Naive B cell (primary cell): ENCODE results near the gene SUGP1. TPM values are rescaled to one million over a fixed set of nuclear protein-coding genes. Genes with fewer than 3 reads are reported as not detected.

Experiments used
- ATAC-seq, 2 donors: fragments of 150-1000 bp; cut with Tn5 transposase; 2 replicates each; pipeline ENCODE4 v1.10.0; 2021; ENCODE audit warnings: low read depth in 2 of 2, mild to moderate bottlenecking in 2 of 2, moderate library complexity in 2 of 2
- DNase-seq: peaks from one replicate; pipeline ENCODE4 v3.0.0; 2022
- H3K27ac Mint-ChIP-seq, 6 donors: one replicate each; pipeline ENCODE4 v1.8.0; 2020 to 2022; ENCODE audit warnings: mild to moderate bottlenecking in 6 of 6, mixed read lengths in 6 of 6, moderate library complexity in 5 of 6, inconsistent platforms in 2 of 6
- H3K27me3 Mint-ChIP-seq, 3 donors: one replicate each; pipeline ENCODE4 v1.8.0; 2021 to 2022; ENCODE audit warnings: mixed read lengths in 3 of 3, mild to moderate bottlenecking in 1 of 3
- H3K36me3 Mint-ChIP-seq, 2 donors: one replicate each; pipeline ENCODE4 v1.8.0; 2020 to 2022; ENCODE audit warnings: mixed read lengths in 2 of 2, inconsistent platforms in 1 of 2, mild to moderate bottlenecking in 1 of 2
- H3K4me1 Mint-ChIP-seq, 3 donors: one replicate each; pipeline ENCODE4 v1.8.0; 2020 to 2022; ENCODE audit warnings: mixed read lengths in 3 of 3, inconsistent platforms in 1 of 3, mild to moderate bottlenecking in 1 of 3, moderate library complexity in 1 of 3
- H3K4me3 Mint-ChIP-seq, 8 donors: one replicate each; pipeline ENCODE4 v1.8.0; 2020 to 2022; ENCODE audit warnings: mild to moderate bottlenecking in 8 of 8, mixed read lengths in 8 of 8, moderate library complexity in 8 of 8, inconsistent platforms in 2 of 8
- H3K9me3 Mint-ChIP-seq, 7 donors: one replicate each; pipeline ENCODE4 v1.8.0; 2020 to 2022; ENCODE audit warnings: mixed read lengths in 7 of 7, mild to moderate bottlenecking in 5 of 7, inconsistent platforms in 2 of 7, moderate library complexity in 1 of 7
- polyA plus RNA-seq, 6 donors: library from polyadenylated mRNA; unstranded; fragments of 300-500 nt; fragmentation: Illumina TruSeq; gene quantifications; one replicate each; pipeline ENCODE4 v1.2.3, GENCODE V29; 2021; ENCODE audit warnings: low read depth in 6 of 6

SUGP1 gene
- polyA plus RNA-seq, 6 donors from 2014 or later = 22.8 to 45.7 (median 26.5) TPM

DNA sequence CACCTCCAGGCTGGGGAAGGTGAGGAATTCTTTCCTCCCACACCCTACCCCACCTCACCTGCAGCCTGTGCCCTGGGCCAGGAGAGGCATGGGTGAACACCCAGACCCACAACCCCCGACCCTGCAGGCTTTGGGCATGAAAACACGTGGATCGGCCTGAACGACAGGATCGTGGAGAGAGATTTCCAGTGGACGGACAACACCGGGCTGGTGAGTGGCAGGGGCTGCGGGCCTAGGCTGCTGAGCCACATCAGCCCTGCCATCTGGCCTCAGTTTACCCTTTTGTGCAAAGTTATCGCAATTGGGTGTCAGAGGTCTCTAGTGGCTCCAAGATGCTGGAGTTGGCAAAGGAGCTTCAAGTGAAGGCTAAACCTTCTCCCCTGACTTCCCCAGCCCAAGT is 79.8 kb downstream of the SUGP1 start:
- DNase-seq = no peak
- Mint-ChIP-seq H3K4me1 (no peaks in the 10 kb centered on the region), H3K27ac (no peak overlapping the region), H3K27me3 (peaks cover 7 to 43% (median 26%) of the 10 kb centered on the region in 3 donors), H3K36me3 (peaks cover 0 to 8% of the 10 kb centered on the region in 2 donors), H3K4me3 (no peak overlapping the region), H3K9me3 (peaks cover 5 to 16% (median 8%) of the 10 kb centered on the region in 7 donors)
- no peak for ATAC-seq

DNA sequence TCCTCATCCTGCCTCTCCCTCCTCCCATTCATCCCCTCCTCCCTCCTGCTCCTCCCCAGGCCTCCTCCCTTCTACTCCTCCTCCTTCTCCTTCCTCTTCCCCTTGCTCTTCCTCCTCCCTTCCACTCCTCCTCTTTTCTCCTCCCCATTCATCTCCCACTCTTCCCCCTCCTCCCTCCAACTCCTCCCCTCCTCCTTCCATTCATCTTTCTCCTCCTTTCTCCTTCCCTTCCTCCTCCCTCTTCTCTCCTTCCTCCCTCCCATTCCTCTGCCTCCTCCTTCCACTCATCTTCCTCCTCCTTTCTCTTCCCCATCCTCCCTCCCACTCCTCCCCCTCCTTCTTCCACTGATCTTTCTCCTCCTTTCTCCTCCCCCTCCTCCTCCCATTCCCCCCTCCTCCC is 80.6 kb downstream of the SUGP1 start:
- no peak for ATAC-seq

DNA sequence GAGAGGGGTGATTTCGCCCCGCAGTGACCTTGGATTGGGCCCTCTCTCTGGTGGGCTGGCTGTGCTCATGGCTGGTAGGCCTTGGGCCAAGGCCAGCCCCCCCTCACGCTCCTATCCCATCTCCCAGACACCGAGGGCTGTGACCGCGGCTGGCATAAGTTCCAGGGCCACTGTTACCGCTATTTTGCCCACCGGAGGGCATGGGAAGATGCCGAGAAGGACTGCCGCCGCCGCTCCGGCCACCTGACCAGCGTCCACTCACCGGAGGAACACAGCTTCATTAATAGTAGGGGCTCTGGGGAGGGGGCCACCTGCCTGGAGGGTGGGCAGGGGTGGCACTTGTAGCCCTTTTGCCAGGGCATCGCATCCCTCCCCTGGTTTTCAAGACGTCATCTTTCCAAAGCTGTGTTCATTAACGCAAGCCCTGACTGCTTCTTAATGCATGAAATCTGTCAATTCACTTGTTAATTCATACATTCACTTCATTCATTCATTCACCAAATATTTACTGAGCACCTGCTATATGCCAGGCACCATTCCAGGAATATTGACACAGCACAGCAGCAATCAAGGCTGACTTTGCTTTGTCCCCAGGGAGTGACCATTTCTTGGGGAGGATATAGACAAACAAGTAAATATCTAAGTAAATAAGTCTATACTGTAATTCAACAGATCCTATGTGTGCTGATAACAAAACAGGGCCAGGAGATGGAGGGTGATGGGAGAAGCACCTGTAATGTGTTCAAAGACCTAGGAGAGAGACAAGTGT is 82.0 kb downstream of the SUGP1 start:
- Mint-ChIP-seq H3K27me3 (peaks cover 7 to 41% (median 26%) of the 10 kb centered on the region in 3 donors), H3K4me1 (no peaks in the 10 kb centered on the region), H3K9me3 (peaks cover 5 to 28% (median 22%) of the 10 kb centered on the region in 7 donors), H3K4me3 (no peak overlapping the region), H3K36me3 (peaks cover 0 to 8% of the 10 kb centered on the region in 2 donors), H3K27ac (no peak overlapping the region)
- DNase-seq (no peak), ATAC-seq (no peak)

More for the DNA sequence above, 80.6 kb downstream of the SUGP1 start:
- Mint-ChIP-seq H3K36me3 (peaks cover 0 to 8% of the 10 kb centered on the region in 2 donors), H3K9me3 (peaks cover 5 to 21% (median 10%) of the 10 kb centered on the region in 7 donors), H3K4me3 (no peak overlapping the region), H3K27ac (no peak overlapping the region), H3K27me3 (peaks cover 7 to 41% (median 26%) of the 10 kb centered on the region in 3 donors), H3K4me1 (no peaks in the 10 kb centered on the region)
- no peak for DNase-seq

DNA sequence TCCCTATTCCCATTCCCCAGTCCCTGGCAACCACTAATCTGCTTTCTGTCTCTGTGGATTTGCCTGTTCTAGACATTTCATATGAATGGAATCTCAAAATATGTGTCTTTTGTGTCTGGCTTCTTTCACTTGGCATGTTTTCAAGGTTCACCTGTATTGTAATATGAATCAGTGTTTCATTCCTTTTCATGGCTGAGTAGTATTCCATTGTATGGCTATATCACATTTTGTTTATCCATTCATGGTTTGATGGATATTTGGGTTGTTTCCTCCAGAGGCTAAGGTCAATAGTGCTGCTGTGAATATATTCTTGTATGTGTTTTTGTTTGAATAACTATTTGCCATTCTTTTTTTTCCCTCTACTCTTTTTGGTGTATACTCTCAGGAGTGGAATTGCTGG is 84.1 kb downstream of the SUGP1 start:
- Mint-ChIP-seq H3K4me1 (no peaks in the 10 kb centered on the region), H3K27me3 (peaks cover 7 to 40% (median 34%) of the 10 kb centered on the region in 3 donors), H3K9me3 (peaks cover 5 to 36% (median 24%) of the 10 kb centered on the region in 7 donors), H3K36me3 (peaks cover 0 to 8% of the 10 kb centered on the region in 2 donors), H3K4me3 (peak overlapping the region in 1 of 8 donors; percentile 33), H3K27ac (no peak overlapping the region)
- ATAC-seq (no peak), DNase-seq (no peak)

DNA sequence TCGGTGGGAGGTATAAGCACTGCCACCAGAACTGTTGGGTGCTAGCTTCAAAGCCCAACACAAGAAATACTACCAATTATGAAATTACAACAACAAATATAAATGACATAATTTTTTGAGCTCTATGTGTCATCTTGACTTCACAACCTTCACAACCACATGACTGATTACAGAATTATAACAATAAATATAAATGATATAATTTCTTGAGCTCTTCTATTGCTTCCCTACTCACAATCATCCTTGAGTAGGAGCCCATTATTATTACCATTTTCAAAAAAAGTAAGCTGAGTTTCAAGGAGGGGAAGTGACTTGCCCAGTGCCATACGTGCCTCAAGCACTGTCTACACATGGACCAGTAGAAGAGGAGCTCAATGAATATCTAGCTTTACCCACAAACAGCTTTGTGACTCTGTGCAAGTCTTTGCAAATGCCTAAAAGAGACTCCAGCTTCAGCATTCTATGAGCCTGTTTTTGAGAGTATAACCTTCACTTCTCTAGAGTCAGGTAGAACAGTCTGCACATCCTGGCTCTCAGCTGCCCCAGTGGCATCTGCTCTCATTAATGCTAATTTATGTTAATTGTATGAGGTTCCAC is 86.0 kb downstream of the SUGP1 start:
- no peak for DNase-seq
- H3K4me3 Mint-ChIP-seq = no peak overlapping the region
- H3K4me1 Mint-ChIP-seq = no peaks in the 10 kb centered on the region
- peaks cover 5 to 36% (median 24%) of the 10 kb centered on the region in 7 donors for H3K9me3 Mint-ChIP-seq
- H3K27ac Mint-ChIP-seq = no peak overlapping the region
- no peak for ATAC-seq
- H3K27me3 Mint-ChIP-seq = peaks cover 7 to 26% (median 21%) of the 10 kb centered on the region in 3 donors
- H3K36me3 Mint-ChIP-seq = no peaks in the 10 kb centered on the region

DNA sequence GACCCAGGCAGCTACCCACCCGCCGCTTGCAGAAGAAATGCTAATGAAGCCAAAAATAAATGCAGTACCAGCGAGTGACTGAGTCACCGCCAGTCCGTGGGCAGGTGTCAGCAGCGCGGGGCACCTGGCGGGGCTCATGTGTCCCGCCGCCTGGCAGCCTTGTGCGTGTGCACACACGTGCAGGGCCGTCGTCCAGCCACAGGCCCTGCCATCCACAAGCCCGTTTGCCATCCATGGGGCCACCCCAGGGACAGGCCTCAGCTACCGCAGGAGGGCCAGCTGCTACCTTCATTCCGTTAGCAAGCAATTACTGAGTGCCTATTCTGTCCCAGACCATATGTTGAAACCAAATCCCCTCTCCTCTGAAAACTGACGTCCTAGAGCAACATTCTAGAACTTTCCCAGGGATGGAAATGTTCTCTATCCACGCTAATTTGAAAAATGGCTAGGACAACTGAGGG is 88.0 kb downstream of the SUGP1 start:
- peaks cover 5 to 22% (median 21%) of the 10 kb centered on the region in 3 donors for H3K27me3 Mint-ChIP-seq
- H3K36me3 Mint-ChIP-seq = no peaks in the 10 kb centered on the region
- no peaks in the 10 kb centered on the region for H3K4me1 Mint-ChIP-seq
- no peak overlapping the region for H3K27ac Mint-ChIP-seq
- DNase-seq (no peak), ATAC-seq (no peak)
- H3K9me3 Mint-ChIP-seq = peaks cover 5 to 31% (median 20%) of the 10 kb centered on the region in 7 donors
- no peak overlapping the region for H3K4me3 Mint-ChIP-seq

DNA sequence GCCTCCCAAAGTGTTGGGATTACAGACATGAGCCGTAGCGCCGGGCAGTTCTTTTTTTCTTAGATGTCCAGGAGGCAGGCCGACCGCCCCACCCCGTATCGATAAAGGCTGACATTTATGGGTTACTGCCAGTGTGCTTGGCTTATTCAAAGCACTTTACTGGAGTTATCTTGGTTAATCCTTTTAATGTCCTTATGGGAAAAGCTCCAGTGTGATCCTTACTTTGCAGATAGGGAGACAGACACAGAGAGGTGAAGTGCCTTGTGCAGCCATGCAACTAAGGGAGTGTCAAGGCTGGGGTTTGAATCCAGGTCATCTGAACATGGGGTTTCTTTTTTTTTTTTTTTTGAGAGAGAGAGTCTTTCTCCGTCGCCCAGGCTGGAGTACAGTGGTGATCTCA is 89.3 kb downstream of the SUGP1 start:
- DNase-seq (no peak), ATAC-seq (no peak)
- H3K9me3 Mint-ChIP-seq = peaks cover 1 to 27% (median 17%) of the 10 kb centered on the region in 7 donors
- H3K36me3 Mint-ChIP-seq = no peaks in the 10 kb centered on the region
- peaks cover 5 to 35% (median 32%) of the 10 kb centered on the region in 3 donors for H3K27me3 Mint-ChIP-seq
- H3K27ac Mint-ChIP-seq = no peak overlapping the region
- H3K4me1 Mint-ChIP-seq = no peaks in the 10 kb centered on the region
- H3K4me3 Mint-ChIP-seq = no peak overlapping the region

DNA sequence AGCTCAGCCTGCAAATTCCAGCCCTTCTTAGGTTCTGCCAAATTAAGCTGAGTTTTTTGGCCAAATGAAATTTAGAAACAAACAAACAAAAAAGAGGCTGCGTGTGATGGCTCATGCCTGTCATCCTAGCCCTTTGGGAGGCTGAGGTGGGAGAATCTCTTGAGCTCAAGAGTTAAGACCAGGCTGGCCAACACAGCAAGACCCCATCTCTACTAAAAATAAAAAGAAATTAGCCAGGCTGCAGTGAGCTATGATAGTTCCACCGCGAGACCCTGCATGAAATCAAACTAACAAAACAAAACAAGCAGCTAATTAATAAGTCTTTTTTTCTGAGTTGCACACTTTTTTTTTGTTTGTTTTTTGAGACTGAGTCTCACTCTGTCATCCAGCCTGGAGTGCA is 90.6 kb downstream of the SUGP1 start:
- H3K36me3 Mint-ChIP-seq = no peaks in the 10 kb centered on the region
- H3K4me1 Mint-ChIP-seq = peaks cover 4 to 9% (median 6%) of the 10 kb centered on the region in 3 donors

DNA sequence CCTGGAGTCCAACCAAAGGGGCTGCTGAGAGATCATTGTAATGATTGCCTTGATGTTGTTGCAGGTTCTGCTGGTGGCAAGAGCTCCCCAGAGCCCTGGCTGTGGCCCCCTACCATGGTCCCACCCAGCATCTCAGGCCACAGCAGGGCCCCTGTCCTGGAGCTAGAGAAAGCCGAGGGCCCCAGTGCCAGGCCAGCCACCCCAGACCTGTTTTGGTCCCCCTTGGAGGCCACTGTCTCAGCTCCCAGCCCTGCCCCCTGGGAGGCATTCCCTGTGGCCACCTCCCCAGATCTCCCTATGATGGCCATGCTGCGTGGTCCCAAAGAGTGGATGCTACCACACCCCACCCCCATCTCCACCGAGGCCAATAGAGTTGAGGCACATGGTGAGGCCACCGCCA is 93.1 kb downstream of the SUGP1 start:
- H3K4me1 Mint-ChIP-seq = peaks cover 6 to 15% (median 7%) of the 10 kb centered on the region in 3 donors
- peaks cover 13 to 56% (median 42%) of the 10 kb centered on the region in 3 donors for H3K27me3 Mint-ChIP-seq
- DNase-seq (no peak), ATAC-seq (no peak)
- no peak overlapping the region for H3K4me3 Mint-ChIP-seq
- H3K9me3 Mint-ChIP-seq = peaks cover 0 to 4% (median 0%) of the 10 kb centered on the region in 7 donors
- H3K27ac Mint-ChIP-seq = no peak overlapping the region
- no peaks in the 10 kb centered on the region for H3K36me3 Mint-ChIP-seq

More for the DNA sequence above, 90.6 kb downstream of the SUGP1 start:
- Mint-ChIP-seq H3K27me3 (peaks cover 9 to 45% (median 36%) of the 10 kb centered on the region in 3 donors), H3K27ac (no peak overlapping the region), H3K4me3 (no peak overlapping the region), H3K9me3 (peaks cover 0 to 16% (median 9%) of the 10 kb centered on the region in 7 donors)
- no peak for DNase-seq
- no peak for ATAC-seq

DNA sequence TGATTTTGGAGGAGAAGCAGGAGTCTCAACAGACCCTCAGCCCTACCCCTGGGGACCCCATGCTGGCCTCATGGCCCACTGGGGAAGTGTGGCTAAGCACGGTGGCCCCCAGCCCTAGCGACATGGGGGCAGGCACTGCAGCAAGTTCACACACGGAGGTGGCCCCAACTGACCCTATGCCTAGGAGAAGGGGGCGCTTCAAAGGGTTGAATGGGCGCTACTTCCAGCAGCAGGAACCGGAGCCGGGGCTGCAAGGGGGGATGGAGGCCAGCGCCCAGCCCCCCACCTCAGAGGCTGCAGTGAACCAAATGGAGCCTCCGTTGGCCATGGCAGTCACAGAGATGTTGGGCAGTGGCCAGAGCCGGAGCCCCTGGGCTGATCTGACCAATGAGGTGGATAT is 93.6 kb downstream of the SUGP1 start:
- ATAC-seq = no peak
- H3K4me1 Mint-ChIP-seq = peaks cover 6 to 15% (median 7%) of the 10 kb centered on the region in 3 donors
- H3K9me3 Mint-ChIP-seq = peaks cover 0 to under 1% (median 0%) of the 10 kb centered on the region in 7 donors
- H3K36me3 Mint-ChIP-seq = no peaks in the 10 kb centered on the region
- no peak overlapping the region for H3K27ac Mint-ChIP-seq
- DNase-seq = no peak
- H3K27me3 Mint-ChIP-seq = peaks cover 13 to 51% (median 36%) of the 10 kb centered on the region in 3 donors
- H3K4me3 Mint-ChIP-seq = no peak overlapping the region

DNA sequence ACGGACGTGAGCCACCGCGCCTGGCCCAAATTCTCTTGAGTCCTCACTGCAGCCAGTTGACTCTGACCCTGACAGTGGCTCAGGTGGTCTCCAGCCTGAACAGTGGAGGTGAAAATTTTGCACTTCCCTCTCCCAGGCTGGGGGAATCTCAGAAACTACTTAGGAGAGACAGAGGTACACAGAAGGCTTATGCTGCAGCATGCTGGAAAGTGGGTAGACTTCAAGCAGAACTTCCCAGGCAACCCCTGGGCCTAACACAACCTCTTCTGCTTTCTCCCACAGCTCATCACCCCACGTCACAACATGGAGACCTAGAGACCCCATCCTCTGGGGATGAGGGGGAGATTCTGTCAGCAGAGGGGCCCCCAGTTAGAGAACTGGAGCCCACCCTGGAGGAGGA is 94.1 kb downstream of the SUGP1 start:
- Mint-ChIP-seq H3K4me3 (peak overlapping the region in 1 of 8 donors; percentile 79), H3K27me3 (peaks cover 13 to 49% (median 34%) of the 10 kb centered on the region in 3 donors), H3K9me3 (no peaks in the 10 kb centered on the region), H3K27ac (no peak overlapping the region), H3K36me3 (no peaks in the 10 kb centered on the region), H3K4me1 (peaks cover 6 to 15% (median 7%) of the 10 kb centered on the region in 3 donors)
- ATAC-seq = no peak
- no peak for DNase-seq
